Measurements from ENCODE around the gene ACVR1C. TPM values are rescaled to one million over a fixed set of nuclear protein-coding genes. Genes with fewer than 3 reads are reported as not detected.

ACVR1C gene
- total RNA-seq, 1 donor from 2014 or later = 0.10 TPM

- Mint-ChIP-seq H3K4me1 (ENCODE audit: unreplicated experiment) (peaks cover 5% of the 10 kb centered on the region), H3K27ac (ENCODE audit: unreplicated experiment) (no peak overlapping the region), H3K4me3 (ENCODE audit: unreplicated experiment) (no peak overlapping the region), H3K27me3 (ENCODE audit: unreplicated experiment) (peaks cover 7% of the 10 kb centered on the region), H3K36me3 (ENCODE audit: low read depth, unreplicated experiment) (no peaks in the 10 kb centered on the region), H3K9me3 (ENCODE audit: unreplicated experiment) (no peaks in the 10 kb centered on the region)
- DNase-seq (ENCODE audit: low spot score) = no peak
- no peak for TF ChIP-seq CTCF (IDR thresholded peaks at IDR 0.05; ENCODE audit: unreplicated experiment)
These were observed 3.4 kb downstream of the ACVR1C start for GRCh38 chr2:157625296-157625695.

- no peaks in the 10 kb centered on the region for H3K4me1 Mint-ChIP-seq (ENCODE audit: unreplicated experiment)
- H3K9me3 Mint-ChIP-seq (ENCODE audit: unreplicated experiment) = no peaks in the 10 kb centered on the region
- no peak for TF ChIP-seq CTCF (IDR thresholded peaks at IDR 0.05; ENCODE audit: unreplicated experiment)
- no peak for DNase-seq (ENCODE audit: low spot score)
- H3K4me3 Mint-ChIP-seq (ENCODE audit: unreplicated experiment) = no peak overlapping the region
- no peaks in the 10 kb centered on the region for H3K36me3 Mint-ChIP-seq (ENCODE audit: low read depth, unreplicated experiment)
- H3K27me3 Mint-ChIP-seq (ENCODE audit: unreplicated experiment) = no peaks in the 10 kb centered on the region
- no peak overlapping the region for H3K27ac Mint-ChIP-seq (ENCODE audit: unreplicated experiment)
These were observed 7.7 kb downstream of the ACVR1C start for GRCh38 chr2:157620956-157621355.

GRCh38 chr2:157611726-157612125 is 16.9 kb downstream of the ACVR1C start:
- no peak for DNase-seq (ENCODE audit: low spot score)
- H3K4me1 Mint-ChIP-seq (ENCODE audit: unreplicated experiment) = no peaks in the 10 kb centered on the region
- H3K9me3 Mint-ChIP-seq (ENCODE audit: unreplicated experiment) = no peaks in the 10 kb centered on the region
- H3K4me3 Mint-ChIP-seq (ENCODE audit: unreplicated experiment) = no peak overlapping the region
- H3K27me3 Mint-ChIP-seq (ENCODE audit: unreplicated experiment) = no peaks in the 10 kb centered on the region
- no peak overlapping the region for H3K27ac Mint-ChIP-seq (ENCODE audit: unreplicated experiment)
- H3K36me3 Mint-ChIP-seq (ENCODE audit: low read depth, unreplicated experiment) = no peaks in the 10 kb centered on the region
- TF ChIP-seq CTCF (IDR thresholded peaks at IDR 0.05; ENCODE audit: unreplicated experiment) = no peak

GRCh38 chr2:157611110-157611509 is 17.6 kb downstream of the ACVR1C start:
- H3K27ac Mint-ChIP-seq (ENCODE audit: unreplicated experiment) = no peak overlapping the region
- DNase-seq (ENCODE audit: low spot score) = no peak
- H3K4me3 Mint-ChIP-seq (ENCODE audit: unreplicated experiment) = no peak overlapping the region
- H3K27me3 Mint-ChIP-seq (ENCODE audit: unreplicated experiment) = peaks cover 1% of the 10 kb centered on the region
- no peak for TF ChIP-seq CTCF (IDR thresholded peaks at IDR 0.05; ENCODE audit: unreplicated experiment)
- H3K4me1 Mint-ChIP-seq (ENCODE audit: unreplicated experiment) = no peaks in the 10 kb centered on the region
- H3K9me3 Mint-ChIP-seq (ENCODE audit: unreplicated experiment) = no peaks in the 10 kb centered on the region
- H3K36me3 Mint-ChIP-seq (ENCODE audit: low read depth, unreplicated experiment) = no peaks in the 10 kb centered on the region

GRCh38 chr2:157606534-157606933 is 22.1 kb downstream of the ACVR1C start:
- H3K36me3 Mint-ChIP-seq (ENCODE audit: low read depth, unreplicated experiment) = no peaks in the 10 kb centered on the region
- no peaks in the 10 kb centered on the region for H3K4me1 Mint-ChIP-seq (ENCODE audit: unreplicated experiment)
- H3K27ac Mint-ChIP-seq (ENCODE audit: unreplicated experiment) = no peak overlapping the region
- no peak overlapping the region for H3K4me3 Mint-ChIP-seq (ENCODE audit: unreplicated experiment)
- H3K27me3 Mint-ChIP-seq (ENCODE audit: unreplicated experiment) = peaks cover 1% of the 10 kb centered on the region
- no peaks in the 10 kb centered on the region for H3K9me3 Mint-ChIP-seq (ENCODE audit: unreplicated experiment)
- no peak for TF ChIP-seq CTCF (IDR thresholded peaks at IDR 0.05; ENCODE audit: unreplicated experiment)
- no peak for DNase-seq (ENCODE audit: low spot score)
